ENCODE measurements around the gene DCX.

DCX gene

DNA sequence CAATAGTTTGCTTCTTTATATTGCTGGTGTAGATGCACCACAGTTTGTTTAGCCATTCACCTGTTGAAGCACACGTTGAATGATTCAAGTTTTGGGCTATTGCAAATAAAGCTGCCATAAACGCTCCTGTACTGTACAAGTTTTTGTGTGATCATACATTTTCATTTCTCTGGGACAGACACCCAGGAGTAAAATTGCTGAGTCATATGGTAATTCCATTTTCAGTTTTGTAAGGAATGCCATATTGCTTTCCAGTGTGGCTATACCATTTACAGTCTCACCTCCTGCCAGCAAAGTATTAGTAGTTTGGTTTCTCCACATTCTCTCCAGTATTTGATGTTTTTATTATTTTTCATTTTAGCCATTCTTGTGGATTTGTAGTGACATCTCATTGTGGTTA lies 109.7 kb downstream of the DCX start:
- DNase-seq = no peak

DNA sequence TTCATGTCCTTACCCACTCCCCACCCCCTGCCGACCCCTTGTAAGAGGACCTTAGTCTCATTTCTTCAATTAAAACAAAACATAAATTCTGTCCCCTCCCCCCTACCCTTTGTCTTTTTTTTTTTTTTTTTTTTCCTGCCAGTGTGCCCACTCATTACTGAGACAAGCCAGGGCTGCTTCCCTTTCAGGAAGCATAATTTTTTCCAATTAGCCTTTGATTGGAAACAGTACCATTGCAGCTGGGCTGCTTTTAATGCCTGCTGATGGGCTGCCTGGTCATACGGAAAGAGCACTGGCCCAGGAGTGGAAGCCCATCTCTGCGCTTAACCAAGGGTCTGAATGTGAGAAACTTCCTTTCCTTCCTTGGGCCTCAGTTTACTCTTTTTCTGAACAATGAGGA lies 123.2 kb downstream of the DCX start:
- no peak for DNase-seq

GRCh38 chrX:111284631-111285293 lies 127.2 kb downstream of the DCX start:
- no peak for DNase-seq

- DNase-seq = no peak
Measured at GRCh38 chrX:111283446-111283845, 128.5 kb downstream of the DCX start.

GRCh38 chrX:111282991-111283390 lies 129.0 kb downstream of the DCX start:
- no peak for DNase-seq

DNA sequence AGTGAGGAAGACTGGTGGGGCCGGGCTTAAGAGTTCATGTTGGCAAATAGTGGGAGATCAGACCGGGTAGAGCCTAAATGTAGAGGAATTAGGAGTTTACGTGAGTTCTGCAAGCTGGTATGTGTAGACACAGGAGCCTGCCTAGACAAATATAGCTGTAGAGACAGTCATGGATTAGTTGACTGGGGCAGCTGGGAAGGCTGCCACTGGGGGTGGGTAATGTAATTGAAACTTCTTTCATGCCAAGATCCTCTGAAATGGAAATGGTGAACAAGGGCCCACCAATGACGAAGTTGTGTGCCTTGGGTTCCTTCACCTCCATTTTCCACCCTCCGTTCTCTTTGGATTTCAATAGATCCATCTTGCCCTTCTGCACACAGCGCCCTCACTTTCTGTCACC lies 129.9 kb downstream of the DCX start:
- no peak for DNase-seq

- no peak for DNase-seq
Measured at GRCh38 chrX:111270339-111270738, 141.7 kb downstream of the DCX start, which contains the start of gene CAPN6. TSS of gene CAPN6 (minus strand) at chrX:111270483. CDS start at chrX:111263936, 6,547 bp downstream.

GRCh38 chrX:111268506-111268905 lies 143.5 kb downstream of the DCX start:
- DNase-seq = no peak

DNA sequence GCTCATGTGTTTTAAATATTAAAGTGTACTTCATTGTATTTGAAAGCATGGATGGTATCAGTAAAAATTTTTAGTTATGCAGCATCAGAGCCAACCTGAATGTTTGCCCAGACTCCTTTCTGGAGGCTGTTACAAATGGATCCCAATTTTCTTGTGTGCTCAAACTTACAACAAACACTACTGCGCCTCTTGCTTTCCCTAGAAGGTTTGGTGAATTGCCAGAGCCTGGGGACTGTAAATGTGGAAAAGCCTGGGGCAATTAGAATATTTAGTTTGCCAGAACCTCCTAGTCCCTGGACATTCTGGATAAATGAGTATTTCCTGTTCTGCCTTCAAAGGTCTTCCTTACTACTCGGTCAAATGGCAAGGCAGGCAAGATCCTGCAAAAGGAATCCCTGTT lies 146.5 kb downstream of the DCX start:
- no peak for DNase-seq

GRCh38 chrX:111264385-111264784 lies 147.6 kb downstream of the DCX start:
- DNase-seq = no peak

GRCh38 chrX:111262086-111262485 lies 149.9 kb downstream of the DCX start:
- DNase-seq = no peak

GRCh38 chrX:111260451-111260850 lies 151.5 kb downstream of the DCX start:
- DNase-seq = no peak

- DNase-seq = no peak
Measured at GRCh38 chrX:111259559-111259958, 152.4 kb downstream of the DCX start.

GRCh38 chrX:111257733-111258132 lies 154.3 kb downstream of the DCX start:
- DNase-seq = no peak

- no peak for DNase-seq
Measured at GRCh38 chrX:111254896-111255693, 156.9 kb downstream of the DCX start.

- peak in 1 of 2 donors; percentile 5 for DNase-seq
Measured at GRCh38 chrX:111244235-111244750, 167.7 kb downstream of the DCX start.
